HepG2 (cell line): ENCODE results near the gene TTLL1. TPM values are rescaled to one million over a fixed set of nuclear protein-coding genes. Genes with fewer than 3 reads are reported as not detected.

Experiments
- AGO1 ChIP-seq: fragments of 200-400 bp; formaldehyde crosslinking; IDR thresholded peaks from 2 replicates; pipeline ENCODE4 v1.6.1; 2017; ENCODE audit warnings: mild to moderate bottlenecking, low read depth, low read length, moderate library complexity; ENCODE audit not compliant: poor library complexity, severe bottlenecking
- AHR ChIP-seq: IDR thresholded peaks from 2 replicates; pipeline ENCODE4 v1.6.1; 2018; ENCODE audit warnings: missing genetic modification reagents, missing compliant biosample characterization
- E2F2 ChIP-seq: sonication (generic); formaldehyde crosslinking; IDR thresholded peaks from 2 replicates; pipeline ENCODE4 v1.4.0; 2020; ENCODE audit warnings: missing genetic modification reagents, borderline replicate concordance
- GMEB2 ChIP-seq: IDR thresholded peaks from 2 replicates; pipeline ENCODE4 v1.6.1; 2016; ENCODE audit warnings: missing biosample characterization, missing genetic modification reagents, low read depth
- HDAC6 ChIP-seq: fragments of 200-600 bp; sonication (generic); IDR thresholded peaks from 2 replicates; pipeline ENCODE4 v1.7.0; 2017; ENCODE audit warnings: mild to moderate bottlenecking, antibody characterized with exemption, low read length, low read depth
- HES4 ChIP-seq: sonication (generic); formaldehyde crosslinking; IDR thresholded peaks from 2 replicates; pipeline ENCODE4 v1.9.0; 2021; ENCODE audit warnings: mild to moderate bottlenecking, missing genetic modification reagents, borderline replicate concordance
- HNRNPL ChIP-seq: fragments of 200-400 bp; formaldehyde crosslinking; IDR thresholded peaks from 2 replicates; pipeline ENCODE4 v1.6.1; 2017; ENCODE audit warnings: mild to moderate bottlenecking, low read depth, low read length
- JUNB ChIP-seq: sonication (generic); formaldehyde crosslinking; IDR thresholded peaks from 2 replicates; pipeline ENCODE4 v1.8.0; 2022; ENCODE audit warnings: missing genetic modification reagents, mild to moderate bottlenecking, borderline replicate concordance
- PHF8 ChIP-seq: sonication (generic); formaldehyde crosslinking; IDR thresholded peaks from 2 replicates; pipeline ENCODE4 v1.5.0; 2020; ENCODE audit warnings: missing genetic modification reagents
- RELA ChIP-seq: sonication (generic); formaldehyde crosslinking; IDR thresholded peaks from 2 replicates; pipeline ENCODE4 v1.4.0; 2020; ENCODE audit warnings: missing genetic modification reagents
- TBX2 ChIP-seq: sonication (generic); formaldehyde crosslinking; IDR thresholded peaks from 2 replicates; pipeline ENCODE4 v1.5.0; 2020; ENCODE audit warnings: missing genetic modification reagents, mild to moderate bottlenecking, borderline replicate concordance
- TCF7L2 ChIP-seq: IDR thresholded peaks from 2 replicates; pipeline ENCODE4 v1.6.1; 2011; ENCODE audit warnings: mild to moderate bottlenecking, low read depth, low read length, moderate library complexity
- TGIF2 ChIP-seq: IDR thresholded peaks from 2 replicates; pipeline ENCODE4 v1.6.1; 2016; ENCODE audit warnings: control low read depth, missing compliant biosample characterization
- TOPORS ChIP-seq: sonication (generic); formaldehyde crosslinking; IDR thresholded peaks from 2 replicates; pipeline ENCODE4 v1.8.0; 2023; ENCODE audit warnings: mild to moderate bottlenecking, missing genetic modification reagents
- ZNF264 ChIP-seq: sonication (generic); formaldehyde crosslinking; IDR thresholded peaks from 2 replicates; pipeline ENCODE4 v1.4.0; 2020; ENCODE audit warnings: missing genetic modification reagents
- ZNF331 ChIP-seq: sonication (generic); formaldehyde crosslinking; IDR thresholded peaks from 2 replicates; pipeline ENCODE4 v1.4.0; 2020; ENCODE audit warnings: missing genetic modification reagents
- ZNF629 ChIP-seq: sonication (generic); formaldehyde crosslinking; conservative IDR thresholded peaks from 2 replicates; pipeline ENCODE4 v1.5.0; 2020; ENCODE audit warnings: missing genetic modification reagents
- ZNF639 ChIP-seq: conservative IDR thresholded peaks from 2 replicates; pipeline ENCODE4 v1.6.1; 2018; ENCODE audit warnings: missing genetic modification reagents
- ZNF747 ChIP-seq: sonication (generic); formaldehyde crosslinking; IDR thresholded peaks from 2 replicates; pipeline ENCODE4 v1.8.1; 2023; ENCODE audit warnings: missing genetic modification reagents, mild to moderate bottlenecking, borderline replicate concordance
- polyA plus RNA-seq, 8 experiments: library from polyadenylated mRNA; depleted of rRNA in 3 of 8; stranded (reverse) in 7 of 8; unstranded in 1 of 8; fragments of >200 nt; fragmentation: Illumina TruSeq in 4 of 8; extraction: Trizol in 4 of 8; gene quantifications; 2 replicates each; pipeline versions ENCODE4 v1.2.1 to v1.2.3, GENCODE V29; 2011 to 2016; ENCODE audit warnings: low read depth in 4 of 8, missing spikeins in 1 of 8, mixed read lengths in 1 of 8; ENCODE audit not compliant: insufficient read depth in 1 of 8
- total RNA-seq, 5 experiments: library from RNA; depleted of rRNA; stranded (reverse); fragments of >200 nt; fragmentation: Illumina TruSeq; extraction: Trizol; gene quantifications; 2 replicates each; pipeline ENCODE4 v1.2.3, GENCODE V29; 2016; ENCODE audit warnings: low read depth in 1 of 5
- TF ChIP-seq, protein P1 (sequence below): sonication (generic); formaldehyde crosslinking; IDR thresholded peaks from 2 replicates; pipeline ENCODE4 v1.4.0; 2020; ENCODE audit warnings: mild to moderate bottlenecking, missing genetic modification reagents
- TF ChIP-seq, protein P2 (sequence below): sonication (generic); formaldehyde crosslinking; IDR thresholded peaks from 2 replicates; pipeline ENCODE4 v1.8.0; 2022; ENCODE audit warnings: missing genetic modification reagents, low read depth, mild to moderate bottlenecking, borderline replicate concordance

TTLL1 gene
- total and polyA plus RNA-seq, 2 of the 13 experiments (the other 11 are each of a cell fraction or from before 2014, with no cell fraction given) = 1.6 to 5.3 TPM

GRCh38 chr22:43118024-43118849, 29.0 kb upstream of the TTLL1 start (continued):
- TF ChIP-seq E2F2 (CRISPR knock-in tag) (no peak), ZNF629 (CRISPR knock-in tag) (no peak), TBX2 (CRISPR knock-in tag) (0 out of 2 replicates have a peak, but pooled peaks have one; percentile 32), JUNB (CRISPR knock-in tag) (no peak), TOPORS (CRISPR knock-in tag) (no peak), TGIF2 (CRISPR knock-in tag) (no peak), RELA (CRISPR knock-in tag) (no peak), HDAC6 (no peak), HES4 (CRISPR knock-in tag) (no peak), ZNF639 (CRISPR knock-in tag) (no peak), ZNF747 (CRISPR knock-in tag) (0 out of 2 replicates have a peak, but pooled peaks have one; percentile 47), ZNF331 (CRISPR knock-in tag) (no peak), GMEB2 (CRISPR knock-in tag) (no peak), TCF7L2 (no peak), AGO1 (no peak), AHR (CRISPR knock-in tag) (no peak), HNRNPL (no peak), ZNF264 (CRISPR knock-in tag) (no peak), PHF8 (CRISPR knock-in tag) (no peak)
- TF ChIP-seq, protein P1, sequence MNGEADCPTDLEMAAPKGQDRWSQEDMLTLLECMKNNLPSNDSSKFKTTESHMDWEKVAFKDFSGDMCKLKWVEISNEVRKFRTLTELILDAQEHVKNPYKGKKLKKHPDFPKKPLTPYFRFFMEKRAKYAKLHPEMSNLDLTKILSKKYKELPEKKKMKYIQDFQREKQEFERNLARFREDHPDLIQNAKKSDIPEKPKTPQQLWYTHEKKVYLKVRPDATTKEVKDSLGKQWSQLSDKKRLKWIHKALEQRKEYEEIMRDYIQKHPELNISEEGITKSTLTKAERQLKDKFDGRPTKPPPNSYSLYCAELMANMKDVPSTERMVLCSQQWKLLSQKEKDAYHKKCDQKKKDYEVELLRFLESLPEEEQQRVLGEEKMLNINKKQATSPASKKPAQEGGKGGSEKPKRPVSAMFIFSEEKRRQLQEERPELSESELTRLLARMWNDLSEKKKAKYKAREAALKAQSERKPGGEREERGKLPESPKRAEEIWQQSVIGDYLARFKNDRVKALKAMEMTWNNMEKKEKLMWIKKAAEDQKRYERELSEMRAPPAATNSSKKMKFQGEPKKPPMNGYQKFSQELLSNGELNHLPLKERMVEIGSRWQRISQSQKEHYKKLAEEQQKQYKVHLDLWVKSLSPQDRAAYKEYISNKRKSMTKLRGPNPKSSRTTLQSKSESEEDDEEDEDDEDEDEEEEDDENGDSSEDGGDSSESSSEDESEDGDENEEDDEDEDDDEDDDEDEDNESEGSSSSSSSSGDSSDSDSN = no peak
- TF ChIP-seq, protein P2, sequence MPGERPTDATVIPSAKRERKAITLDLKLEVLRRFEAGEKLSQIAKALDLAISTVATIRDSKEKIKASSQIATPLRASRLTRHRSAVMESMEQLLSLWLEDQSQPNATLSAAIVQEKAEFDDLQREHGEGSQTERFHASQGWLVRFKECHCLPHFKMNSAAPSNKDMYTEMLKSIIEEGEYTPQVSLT (CRISPR knock-in tag) = no peak
